T-helper 1 cell treated with Interleukin-12 subunit alpha and Interleukin-12 subunit beta and Interleukin-4 antibody, amounts not matched to agents 30 ng/mL and 1 ng/mL, for 36 hours (primary cell): Measurements from ENCODE around the gene SFRP5. TPM values are rescaled to one million over a fixed set of nuclear protein-coding genes. Genes with fewer than 3 reads are reported as not detected.

Experiments
- intact Hi-C: fragments of 100-400 bp; cut with micrococcal nuclease; formaldehyde crosslinking; loops from one replicate; pipeline ENCODE4 v1.15.1; 2024
- total RNA-seq: library from RNA; stranded (reverse); gene quantifications from 2 replicates; pipeline ENCODE4 v1.2.3, GENCODE V29; 2022

SFRP5 gene
- not detected in 2 replicates for total RNA-seq

GRCh38 chr10:97771913-97772823 is at the start of gene SFRP5:
Gene SFRP5, minus strand, starts transcription at chr10:97771999. Its CDS starts 166 bp downstream, at chr10:97771833.
- intact Hi-C loops = no loop called here

GRCh38 chr10:97820096-97820704 is 48.4 kb upstream of the SFRP5 start:
- intact Hi-C loops = no loop called here

- intact Hi-C loops = no loop called here
Measured at GRCh38 chr10:97818572-97818971, 46.8 kb upstream of the SFRP5 start.

GRCh38 chr10:97816609-97817008 is 44.8 kb upstream of the SFRP5 start:
- intact Hi-C loops = no loop called here

- intact Hi-C loops = no loop called here
Measured at GRCh38 chr10:97814996-97815395, 43.2 kb upstream of the SFRP5 start.

GRCh38 chr10:97813311-97813710 is 41.5 kb upstream of the SFRP5 start:
- intact Hi-C loops = no loop called here

- intact Hi-C loops = no loop called here
Measured at GRCh38 chr10:97812696-97813095, 40.9 kb upstream of the SFRP5 start.

GRCh38 chr10:97811958-97812357 is 40.2 kb upstream of the SFRP5 start:
- intact Hi-C loops = no loop called here

GRCh38 chr10:97810446-97810845 is 38.6 kb upstream of the SFRP5 start:
- intact Hi-C loops = no loop called here

GRCh38 chr10:97805949-97806348 is 34.1 kb upstream of the SFRP5 start:
- intact Hi-C loops = no loop called here

- intact Hi-C loops = no loop called here
Measured at GRCh38 chr10:97805096-97805884, 33.5 kb upstream of the SFRP5 start.

- intact Hi-C loops = no loop called here
Measured at GRCh38 chr10:97801422-97801821, 29.6 kb upstream of the SFRP5 start.

- intact Hi-C loops = no loop called here
Measured at GRCh38 chr10:97800474-97800873, 28.7 kb upstream of the SFRP5 start.

GRCh38 chr10:97798958-97799610 is 27.3 kb upstream of the SFRP5 start:
- intact Hi-C loops = no loop called here

GRCh38 chr10:97796651-97797050 is 24.9 kb upstream of the SFRP5 start:
- intact Hi-C loops = loop anchor here (1.0 to 2.0 kb wide), 5 partner anchors 53 to 338 kb away; partner anchors contain the start of genes AVPI1, GOLGA7B, R3HCC1L and ZFYVE27

- intact Hi-C loops = loop anchor here (1.0 to 2.0 kb wide), 4 partner anchors 53 to 109 kb away; partner anchors contain the start of genes AVPI1, GOLGA7B and ZFYVE27
Measured at GRCh38 chr10:97795886-97796285, 24.1 kb upstream of the SFRP5 start.

- intact Hi-C loops = loop anchor here (1.0 to 5.0 kb wide), 3 partner anchors 57 to 235 kb away; partner anchors contain the start of gene GOLGA7B
Measured at GRCh38 chr10:97791824-97792721, 20.3 kb upstream of the SFRP5 start.

- intact Hi-C loops = loop anchor here (5.0 kb wide), 1 partner anchor 237 kb away; no protein-coding TSS in a partner anchor
Measured at GRCh38 chr10:97789770-97790397, 18.1 kb upstream of the SFRP5 start.
